Mesenteric fat pad (tissue), 1 donor: ENCODE results near the gene LIF. TPM values are rescaled to one million over a fixed set of nuclear protein-coding genes. Genes with fewer than 3 reads are reported as not detected.

Experiments used
- DNase-seq: peaks from one replicate; pipeline ENCODE4 v3.0.0-alpha.2; 2020; ENCODE audit warnings: low spot score
- long read RNA-seq: library from polyadenylated mRNA; unstranded; transcript quantifications from one replicate; pipeline ENCODE4 v2.0.0, GENCODE V29; 2020
- total RNA-seq: library from RNA; stranded (reverse); fragmentation: NEBNext Ultra II Directional; extraction: Animal tissue kit (Norgen Biotek cat#: 25700); gene quantifications from one replicate; pipeline ENCODE4 v1.2.1, GENCODE V29; 2021
- donor health status: DM: yes; HTN: yes; CAD: no.

The LIF gene
- total RNA-seq = 34.8 TPM
- long read RNA-seq, partial matches to known transcripts = 0 of 24 reads
- long read RNA-seq, other reads (novel, unspliced or antisense) = 23 of 24 reads

GRCh38 chr22:30245985-30246813 is at the start of gene LIF:
Gene LIF (minus strand): TSS chr22:30246759. CDS start chr22:30246695, 64 bp downstream.
- DNase-seq = no peak

DNA sequence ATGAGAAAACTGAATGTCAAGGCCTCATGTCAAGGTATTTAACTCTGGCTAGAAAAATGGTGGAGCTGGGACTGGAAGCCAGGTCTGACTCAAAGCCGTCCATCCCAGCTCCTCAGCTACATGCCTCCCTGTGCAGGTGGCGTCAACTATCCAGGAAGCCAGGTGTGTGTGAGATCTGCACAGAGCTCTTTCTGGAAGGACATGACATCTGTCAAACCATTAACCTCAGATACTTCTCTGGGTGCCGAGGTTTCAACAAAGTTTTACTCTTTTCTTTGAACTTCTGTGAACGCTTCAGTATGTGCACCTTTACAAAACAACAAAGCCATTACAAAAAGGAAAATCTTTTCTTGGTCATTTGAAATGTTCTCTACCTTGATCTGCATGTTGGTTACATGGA is 49.8 kb upstream of the LIF start:
- no peak for DNase-seq

- DNase-seq = no peak
These were observed 49.0 kb upstream of the LIF start for GRCh38 chr22:30295576-30295975.

DNA sequence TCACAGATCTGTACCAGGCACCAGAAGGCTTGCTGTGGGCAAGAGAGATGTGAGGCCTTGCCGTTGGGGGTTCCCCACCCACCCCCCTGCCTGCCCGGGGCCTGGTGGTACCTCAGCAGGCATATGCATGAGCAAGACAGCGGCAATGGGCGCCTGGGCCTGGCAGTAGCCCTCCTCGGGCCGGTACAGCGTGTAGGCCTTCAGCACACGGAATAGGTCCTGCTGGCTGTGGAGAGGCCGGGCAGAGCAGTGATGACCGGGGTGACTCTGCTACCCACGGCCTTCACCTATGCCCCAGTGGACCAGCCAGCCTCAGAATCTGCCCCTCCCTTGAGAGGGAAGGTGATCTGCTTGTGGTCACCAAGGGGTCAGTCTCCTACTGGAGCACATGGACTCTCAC is 48.3 kb upstream of the LIF start:
- DNase-seq = no peak

GRCh38 chr22:30294066-30294465 is 47.5 kb upstream of the LIF start:
- DNase-seq = no peak

- no peak for DNase-seq
These were observed 46.5 kb upstream of the LIF start for GRCh38 chr22:30293026-30293425.

- no peak for DNase-seq
These were observed 45.8 kb upstream of the LIF start for GRCh38 chr22:30292069-30292970.

GRCh38 chr22:30291058-30291892 is 44.7 kb upstream of the LIF start:
- DNase-seq = peak; percentile 93

GRCh38 chr22:30290342-30291057 is 43.9 kb upstream of the LIF start:
- DNase-seq = no peak

GRCh38 chr22:30289980-30290313 is 43.4 kb upstream of the LIF start:
- DNase-seq = no peak

- peak; percentile 99 for DNase-seq
These were observed 42.8 kb upstream of the LIF start, which contains the start of gene CASTOR1 for GRCh38 chr22:30289141-30289979. Gene CASTOR1 (minus strand): TSS chr22:30289505. CDS start chr22:30289497, 8 bp downstream.

GRCh38 chr22:30288419-30289140 is 42.0 kb upstream of the LIF start:
- no peak for DNase-seq

DNA sequence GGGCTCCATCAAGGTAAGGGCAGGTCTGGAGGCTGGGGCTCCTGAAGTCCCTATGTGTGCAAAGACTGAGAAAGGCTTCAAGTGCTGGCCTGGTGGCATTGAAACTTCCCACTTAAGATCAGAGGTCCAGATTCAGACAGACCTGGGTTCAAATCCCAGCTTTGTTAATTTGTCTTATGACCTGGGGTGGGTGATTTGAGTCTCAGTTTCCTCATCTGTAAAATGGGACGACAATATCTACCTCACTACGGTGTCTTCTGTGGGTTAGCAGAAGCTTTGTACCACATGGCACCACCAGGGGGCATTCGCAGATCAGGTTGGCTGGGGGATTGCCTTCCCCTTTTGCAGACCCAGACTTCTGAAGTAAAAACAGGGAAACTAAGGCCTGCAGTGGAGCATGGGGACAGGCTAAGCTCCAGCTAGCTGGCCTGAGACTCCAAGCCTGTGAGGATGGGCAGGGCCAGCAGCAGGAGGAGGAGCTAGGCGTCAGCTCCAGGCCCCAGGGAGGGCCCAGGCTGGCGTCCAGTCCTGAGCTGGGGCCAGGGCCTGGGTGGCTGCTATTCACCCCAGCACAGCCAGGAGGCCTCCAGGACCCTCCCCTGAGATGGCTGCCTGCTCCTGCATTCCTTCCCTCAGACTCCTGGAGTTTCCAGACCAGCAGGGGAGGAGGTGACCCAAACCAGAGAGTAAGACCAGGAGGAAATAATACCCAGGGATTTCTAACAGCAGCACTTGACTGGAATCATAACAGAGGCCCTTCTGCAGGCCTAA is 41.3 kb upstream of the LIF start:
- DNase-seq = peak; percentile 95

- DNase-seq = peak; percentile 93
These were observed 40.5 kb upstream of the LIF start for GRCh38 chr22:30286813-30287647.

- DNase-seq = no peak
These were observed 39.8 kb upstream of the LIF start for GRCh38 chr22:30286331-30286730.

DNA sequence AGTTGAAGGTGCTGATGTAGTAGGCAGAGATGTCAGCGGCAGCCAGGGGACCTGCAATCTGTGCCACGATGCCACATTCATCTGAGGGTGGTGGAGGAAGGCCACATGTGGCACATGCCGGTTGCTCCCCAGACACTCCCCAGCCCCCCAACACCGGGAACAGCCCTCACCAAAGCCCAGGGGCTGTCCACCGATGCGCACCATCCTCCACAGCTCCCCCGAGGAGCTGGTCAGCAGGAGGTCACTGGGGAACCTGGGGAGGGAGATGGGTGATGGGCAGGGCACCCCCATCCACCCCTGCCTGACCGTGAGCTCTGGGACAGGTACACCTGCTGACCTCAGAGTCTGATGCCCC is 39.3 kb upstream of the LIF start:
- DNase-seq = no peak

DNA sequence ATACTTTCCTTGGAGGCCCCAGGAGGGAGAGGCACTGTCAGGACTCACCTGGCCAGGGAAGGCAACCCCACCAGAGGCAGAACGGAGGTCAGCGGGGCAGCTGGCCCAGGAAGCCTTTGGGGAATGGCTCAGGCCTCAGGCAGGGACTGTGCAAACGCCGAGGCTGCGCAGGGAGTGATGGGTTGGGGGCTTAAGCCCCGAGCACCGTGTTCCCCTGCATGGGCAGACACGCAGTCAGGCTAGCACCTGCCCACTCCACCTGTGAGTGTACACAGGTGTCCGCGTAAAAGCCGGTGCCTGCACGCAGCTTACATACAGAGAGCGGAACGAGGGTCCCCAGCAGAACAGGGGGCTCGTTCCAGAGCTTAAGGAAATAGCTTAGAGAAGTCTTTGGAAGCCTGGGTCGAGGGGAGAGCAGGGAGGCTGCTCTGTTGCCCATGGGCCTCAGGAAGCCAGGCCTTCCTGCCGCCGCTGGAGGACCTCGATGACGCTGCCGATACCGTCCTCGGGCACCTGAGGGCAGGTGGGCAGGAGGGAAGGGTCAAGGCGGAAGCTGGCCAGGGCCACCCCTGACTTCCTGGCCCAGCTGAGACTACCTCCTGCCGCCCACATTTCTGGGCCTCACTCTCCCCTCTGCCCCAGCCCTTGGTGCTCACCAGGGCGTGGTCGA is 38.8 kb upstream of the LIF start:
- DNase-seq = no peak
